Endometrial microvascular endothelial cells (primary cell): ENCODE data around the gene FGG. TPM values are rescaled to one million over a fixed set of nuclear protein-coding genes. Genes with fewer than 3 reads are reported as not detected.

ENCODE experiments used
- in situ Hi-C: cut with HindIII; loops from 2 replicates; pipeline ENCODE4 v1.10.0; 2017; ENCODE audit warnings: low sequenced_read_pairs, low pct_unique_long_range_greater_than_20kb; ENCODE audit errors: inconsistent ontology term
- total RNA-seq: library from RNA; depleted of rRNA; stranded (reverse); fragments of >200 nt; gene quantifications from one replicate; pipeline ENCODE4 v1.2.3, GENCODE V29; 2015; ENCODE audit errors: inconsistent ontology term

Gene FGG
- total RNA-seq, 1 donor from 2014 or later, result not detected

- in situ Hi-C loops, result no loop called here
Measured at GRCh38 chr4:154590329-154591006, 22.0 kb downstream of the FGG start, which contains the start of gene FGA. FGA (minus strand) TSS chr4:154590742; CDS start chr4:154590687, 55 bp downstream.

- in situ Hi-C loops, result no loop called here
Measured at GRCh38 chr4:154589296-154590197, 22.9 kb downstream of the FGG start.

- in situ Hi-C loops, result no loop called here
Measured at GRCh38 chr4:154588198-154588597, 24.3 kb downstream of the FGG start.

GRCh38 chr4:154586296-154587033 is 26.0 kb downstream of the FGG start:
- in situ Hi-C loops, result no loop called here

- in situ Hi-C loops, result no loop called here
Measured at GRCh38 chr4:154585369-154586018, 27.0 kb downstream of the FGG start.

GRCh38 chr4:154584259-154584658 is 28.2 kb downstream of the FGG start:
- in situ Hi-C loops, result no loop called here

- in situ Hi-C loops, result no loop called here
Measured at GRCh38 chr4:154583677-154584076, 28.8 kb downstream of the FGG start.

- in situ Hi-C loops, result no loop called here
Measured at GRCh38 chr4:154583230-154583629, 29.2 kb downstream of the FGG start.

GRCh38 chr4:154582723-154583122 is 29.7 kb downstream of the FGG start:
- in situ Hi-C loops, result no loop called here

- in situ Hi-C loops, result no loop called here
Measured at GRCh38 chr4:154579927-154580326, 32.5 kb downstream of the FGG start.

GRCh38 chr4:154578919-154579318 is 33.5 kb downstream of the FGG start:
- in situ Hi-C loops, result no loop called here

GRCh38 chr4:154577324-154577723 is 35.1 kb downstream of the FGG start:
- in situ Hi-C loops, result no loop called here

- in situ Hi-C loops, result no loop called here
Measured at GRCh38 chr4:154574311-154574710, 38.1 kb downstream of the FGG start.

GRCh38 chr4:154573190-154573870 is 39.1 kb downstream of the FGG start:
- in situ Hi-C loops, result no loop called here

- in situ Hi-C loops, result no loop called here
Measured at GRCh38 chr4:154569584-154569983, 42.9 kb downstream of the FGG start.

- in situ Hi-C loops, result no loop called here
Measured at GRCh38 chr4:154569028-154569427, 43.4 kb downstream of the FGG start.

GRCh38 chr4:154566639-154567204 is 45.7 kb downstream of the FGG start:
- in situ Hi-C loops, result no loop called here

GRCh38 chr4:154565704-154566103 is 46.8 kb downstream of the FGG start:
- in situ Hi-C loops, result no loop called here
